ENCODE measurements around the gene RILPL1. TPM values are rescaled to one million over a fixed set of nuclear protein-coding genes. Genes with fewer than 3 reads are reported as not detected.
"Not testable (repeated sequence)": the region's sequence is repeated elsewhere in the genome, so short reads cannot be mapped to it uniquely, and the experiment has no call there.

The RILPL1 gene, protein sequence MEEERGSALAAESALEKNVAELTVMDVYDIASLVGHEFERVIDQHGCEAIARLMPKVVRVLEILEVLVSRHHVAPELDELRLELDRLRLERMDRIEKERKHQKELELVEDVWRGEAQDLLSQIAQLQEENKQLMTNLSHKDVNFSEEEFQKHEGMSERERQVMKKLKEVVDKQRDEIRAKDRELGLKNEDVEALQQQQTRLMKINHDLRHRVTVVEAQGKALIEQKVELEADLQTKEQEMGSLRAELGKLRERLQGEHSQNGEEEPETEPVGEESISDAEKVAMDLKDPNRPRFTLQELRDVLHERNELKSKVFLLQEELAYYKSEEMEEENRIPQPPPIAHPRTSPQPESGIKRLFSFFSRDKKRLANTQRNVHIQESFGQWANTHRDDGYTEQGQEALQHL
- total RNA-seq (2021) (10.2 and 17.4 TPM in 2 replicates), Bru-seq, nascent RNA (percentile 56 among the genes with signal in this experiment), BruChase-seq, experiment 1, labeled RNA remaining after a 2-hour chase (percentile 64 among the genes with signal in this experiment), BruChase-seq, experiment 2, labeled RNA remaining after a 6-hour chase (percentile 74 among the genes with signal in this experiment)
- long read RNA-seq, transcript RILPL1-202 (7 exons, 3,932 nt), result major isoform, 23 of 34 reads
- long read RNA-seq, partial matches to known transcripts, result 1 of 34 reads
- long read RNA-seq, other reads (novel, unspliced or antisense), result 10 of 34 reads

DNA sequence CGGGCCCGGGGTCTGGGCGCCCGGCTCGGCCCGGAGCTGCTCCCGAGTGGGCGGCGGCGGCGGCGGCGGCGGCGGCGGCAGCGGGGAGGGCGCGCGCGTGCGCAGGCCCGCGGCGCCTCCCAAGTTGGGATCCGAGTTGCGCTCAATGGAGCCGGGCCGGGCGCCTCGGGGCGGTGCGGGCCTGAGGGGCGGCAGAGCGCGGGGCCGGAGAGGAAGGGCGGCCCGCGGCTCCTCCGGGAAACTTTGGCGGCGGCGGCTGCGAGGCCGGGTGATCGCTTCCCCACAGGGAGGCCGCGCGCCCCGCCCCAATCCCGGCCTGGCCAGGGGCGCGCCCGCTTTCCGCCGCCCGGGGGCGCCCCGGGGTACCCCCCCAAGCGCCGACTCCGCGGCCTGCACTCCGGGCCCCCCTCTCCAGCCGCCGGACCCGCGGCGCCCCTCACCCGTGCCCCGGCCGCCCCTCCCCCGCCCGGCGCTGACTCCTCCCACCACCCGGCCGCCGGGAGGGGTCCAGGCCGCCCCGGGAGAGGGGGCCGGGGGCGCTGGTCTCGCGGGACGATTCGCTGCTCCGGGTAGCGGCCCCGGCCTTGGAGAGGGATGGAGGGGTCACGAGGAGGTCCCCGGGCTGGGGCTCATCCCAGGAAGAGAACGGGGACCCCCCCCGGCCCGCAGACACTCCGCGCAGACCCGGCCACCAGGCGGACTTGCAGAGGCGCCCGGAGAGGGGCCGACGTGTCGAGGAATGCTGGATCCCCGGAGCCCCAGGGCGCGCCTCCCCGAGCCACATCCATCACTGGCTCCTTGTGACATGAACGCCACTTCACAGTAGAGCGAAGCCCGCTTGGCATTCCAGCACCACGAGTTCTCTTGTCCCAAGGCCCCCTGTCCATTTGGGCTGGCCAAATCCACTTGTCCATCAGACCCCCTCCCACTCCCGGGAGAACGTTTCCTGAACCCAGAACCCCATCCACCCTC, at the start of gene RILPL1:
TSS of gene RILPL1 (minus strand) at position 48 of the 972 bp plus-strand sequence. CDS start 237 bp downstream, outside the sequence.
- H3K4me3 ChIP-seq (ENCODE audit: low read depth, low read length, poor library complexity, severe bottlenecking), result peak within 1 kb of the TSS; percentile 80
- H3K36me3 ChIP-seq (ENCODE audit: insufficient read depth, low read length, poor library complexity, severe bottlenecking), result no peaks in the 10 kb centered on the region
- TF ChIP-seq EZH2 (IDR thresholded peaks at IDR 0.05; ENCODE audit: borderline replicate concordance, low read depth, low read length, poor library complexity, severe bottlenecking), result no peak
- TF ChIP-seq, protein P1, sequence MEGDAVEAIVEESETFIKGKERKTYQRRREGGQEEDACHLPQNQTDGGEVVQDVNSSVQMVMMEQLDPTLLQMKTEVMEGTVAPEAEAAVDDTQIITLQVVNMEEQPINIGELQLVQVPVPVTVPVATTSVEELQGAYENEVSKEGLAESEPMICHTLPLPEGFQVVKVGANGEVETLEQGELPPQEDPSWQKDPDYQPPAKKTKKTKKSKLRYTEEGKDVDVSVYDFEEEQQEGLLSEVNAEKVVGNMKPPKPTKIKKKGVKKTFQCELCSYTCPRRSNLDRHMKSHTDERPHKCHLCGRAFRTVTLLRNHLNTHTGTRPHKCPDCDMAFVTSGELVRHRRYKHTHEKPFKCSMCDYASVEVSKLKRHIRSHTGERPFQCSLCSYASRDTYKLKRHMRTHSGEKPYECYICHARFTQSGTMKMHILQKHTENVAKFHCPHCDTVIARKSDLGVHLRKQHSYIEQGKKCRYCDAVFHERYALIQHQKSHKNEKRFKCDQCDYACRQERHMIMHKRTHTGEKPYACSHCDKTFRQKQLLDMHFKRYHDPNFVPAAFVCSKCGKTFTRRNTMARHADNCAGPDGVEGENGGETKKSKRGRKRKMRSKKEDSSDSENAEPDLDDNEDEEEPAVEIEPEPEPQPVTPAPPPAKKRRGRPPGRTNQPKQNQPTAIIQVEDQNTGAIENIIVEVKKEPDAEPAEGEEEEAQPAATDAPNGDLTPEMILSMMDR (conservative IDR thresholded peaks at IDR 0.05; ENCODE audit: low read depth, low read length), result peak; percentile 18
- no peaks in the 10 kb centered on the region for H3K9me3 ChIP-seq (ENCODE audit: low read depth, low read length, poor library complexity, severe bottlenecking)
- intact Hi-C loops (cut with micrococcal nuclease; ENCODE audit: unreplicated experiment), result no loop called here
- ChIA-PET POLR2A (ENCODE audit: low non-redundant PET) (no interaction called here), CTCF (no interaction called here)
- peaks cover 10% of the 10 kb centered on the region for H3K4me1 ChIP-seq (ENCODE audit: insufficient read depth, low read length, poor library complexity, severe bottlenecking)
- peak; percentile 73 for DNase-seq (ENCODE audit: low spot score)
- peak within 1 kb of the TSS; percentile 63 for H3K27ac ChIP-seq (ENCODE audit: low read depth, low read length, poor library complexity, severe bottlenecking)
- no TSS peak for BruUV-seq (replicated peaks)
- no peaks in the 10 kb centered on the region for H3K27me3 ChIP-seq (replicated peaks; ENCODE audit: insufficient read depth, low read depth, low read length, poor library complexity)

DNA sequence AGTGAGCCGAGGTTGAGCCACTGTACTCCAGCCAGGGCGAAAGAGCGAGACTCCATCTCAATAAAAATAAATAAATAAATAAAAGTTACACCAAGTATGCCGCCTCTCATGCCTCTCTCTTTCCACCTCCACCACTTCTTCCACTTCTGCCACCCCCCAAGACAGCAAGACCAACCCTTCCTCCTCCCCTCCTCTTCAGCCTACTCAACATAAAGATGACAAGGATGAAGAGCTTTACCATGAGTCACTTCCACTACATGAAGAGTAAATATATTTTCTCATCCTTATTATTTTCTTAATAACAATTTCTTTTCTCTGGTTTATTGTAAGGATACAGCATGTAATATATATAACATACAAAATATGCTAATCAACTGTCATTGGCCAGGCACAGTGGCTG, 47.3 kb upstream of the RILPL1 start:
- CTCF ChIA-PET, result no interaction called here
- no peaks in the 10 kb centered on the region for H3K9me3 ChIP-seq (ENCODE audit: low read depth, low read length, poor library complexity, severe bottlenecking)
- H3K36me3 ChIP-seq (ENCODE audit: insufficient read depth, low read length, poor library complexity, severe bottlenecking), result no peaks in the 10 kb centered on the region
- no peak for DNase-seq (ENCODE audit: low spot score)
- no peak overlapping the region for H3K27ac ChIP-seq (ENCODE audit: low read depth, low read length, poor library complexity, severe bottlenecking)
- peaks cover 4% of the 10 kb centered on the region for H3K4me1 ChIP-seq (ENCODE audit: insufficient read depth, low read length, poor library complexity, severe bottlenecking)
- BruUV-seq (replicated peaks), result no TSS peak
- POLR2A ChIA-PET (ENCODE audit: low non-redundant PET), result no interaction called here
- no peaks in the 10 kb centered on the region for H3K27me3 ChIP-seq (replicated peaks; ENCODE audit: insufficient read depth, low read depth, low read length, poor library complexity)
- H3K4me3 ChIP-seq (ENCODE audit: low read depth, low read length, poor library complexity, severe bottlenecking), result no peak overlapping the region
- TF ChIP-seq, protein P1 (conservative IDR thresholded peaks at IDR 0.05; ENCODE audit: low read depth, low read length), result no peak
- no peak for TF ChIP-seq EZH2 (IDR thresholded peaks at IDR 0.05; ENCODE audit: borderline replicate concordance, low read depth, low read length, poor library complexity, severe bottlenecking)
- intact Hi-C loops (cut with micrococcal nuclease; ENCODE audit: unreplicated experiment), result loop anchor here (5.0 kb wide), 1 partner anchor 193 kb away; no protein-coding TSS in a partner anchor

DNA sequence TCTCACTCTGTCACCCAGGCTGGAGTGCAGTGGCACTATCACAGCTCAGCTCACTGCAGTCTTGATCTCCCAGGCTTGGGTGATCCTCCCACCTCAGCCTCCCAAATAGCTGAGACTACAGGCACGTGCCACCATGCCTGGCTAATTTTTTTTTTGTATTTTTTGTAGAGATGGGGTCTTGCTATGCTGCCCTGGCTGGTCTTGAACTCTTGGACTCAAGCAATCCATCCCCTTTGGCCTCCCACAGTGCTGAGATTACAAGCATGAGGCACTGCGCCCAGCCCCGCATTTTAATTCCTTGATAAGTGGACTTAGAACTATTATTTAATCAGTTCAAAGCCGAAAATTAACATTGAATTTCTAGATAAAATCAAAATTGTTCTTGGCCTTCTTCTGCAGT, 45.3 kb upstream of the RILPL1 start:
- H3K36me3 ChIP-seq (ENCODE audit: insufficient read depth, low read length, poor library complexity, severe bottlenecking); intact Hi-C loops (cut with micrococcal nuclease; ENCODE audit: unreplicated experiment); H3K4me3 ChIP-seq (ENCODE audit: low read depth, low read length, poor library complexity, severe bottlenecking); POLR2A ChIA-PET (ENCODE audit: low non-redundant PET); H3K27me3 ChIP-seq (replicated peaks; ENCODE audit: insufficient read depth, low read depth, low read length, poor library complexity); CTCF ChIA-PET; H3K9me3 ChIP-seq (ENCODE audit: low read depth, low read length, poor library complexity, severe bottlenecking); H3K27ac ChIP-seq (ENCODE audit: low read depth, low read length, poor library complexity, severe bottlenecking); DNase-seq (ENCODE audit: low spot score); BruUV-seq (replicated peaks); H3K4me1 ChIP-seq (ENCODE audit: insufficient read depth, low read length, poor library complexity, severe bottlenecking): not testable (repeated sequence)

All from A673 (cell line).